Measurements from ENCODE around the gene VPS35L. TPM values are rescaled to one million over a fixed set of nuclear protein-coding genes. Genes with fewer than 3 reads are reported as not detected.

The VPS35L gene
- total and polyA plus RNA-seq, 2 of the 13 experiments (the other 11 are each of a cell fraction or from before 2014, with no cell fraction given), result 1.4 to 1.6 TPM

GRCh38 chr16:19613834-19614233, 58.3 kb downstream of the VPS35L start:
- Histone ChIP-seq H3K9me3 (ENCODE audit: low read length) (no peaks in the 10 kb centered on the region), H3K4me1 (ENCODE audit: insufficient read depth, low read length) (no peaks in the 10 kb centered on the region), H2AFZ (ENCODE audit: low read length) (no peak overlapping the region), H3K4me2 (ENCODE audit: low read depth, low read length) (no peak overlapping the region), H3K36me3 (replicated peaks in 1 of 2; ENCODE audit: control insufficient read depth in 1 of 2, insufficient read depth in 2 of 2, low read length in 2 of 2) (no peaks in the 10 kb centered on the region), H3K9ac (ENCODE audit: insufficient read depth, low read depth, low read length) (no peak overlapping the region), H3K27ac (ENCODE audit: extremely low read length, insufficient read depth, low read length) (no peak overlapping the region), H3K4me3 (replicated peaks in 1 of 3; ENCODE audit: insufficient read depth in 1 of 3, low read depth in 2 of 3, low read length in 3 of 3) (no peak overlapping the region), H3K27me3 (ENCODE audit: control insufficient read depth in 1 of 2, insufficient read depth in 2 of 2, low read length in 2 of 2) (no peaks in the 10 kb centered on the region), H3K79me2 (ENCODE audit: insufficient read depth, low read length) (no peaks in the 10 kb centered on the region), H4K20me1 (ENCODE audit: insufficient read depth, low read length) (no peaks in the 10 kb centered on the region)
- in situ Hi-C loops (cut with HindIII; ENCODE audit: extremely low pct_ligation_motif_present, low pct_unique_long_range_greater_than_20kb) (no loop called here), intact Hi-C loops (cut with micrococcal nuclease; ENCODE audit: unreplicated experiment) (no loop called here)
- CTCF ChIA-PET (ENCODE audit: low intra/inter-chr PET ratio, low total read pairs), result no interaction called here
- ATAC-seq (no peak), FAIRE-seq (no peak), DNase-seq (ENCODE audit: low spot score) (no peak)
- WGBS (ENCODE audit: low lambda C conversion rate), result 63% methylated on average over 5 of the region's 5 CpGs
- no TSS peak for BruUV-seq (replicated peaks)
- POLR2A ChIA-PET, result interaction anchor here (1.5 kb wide), 1 partner anchor 273 kb away, joined by 3 read pairs; no protein-coding TSS in a partner anchor
- TF ChIP-seq ZNF276 (CRISPR knock-in tag; IDR thresholded peaks at IDR 0.05; ENCODE audit: low read depth) (no peak), MYC (CRISPR knock-in tag; IDR thresholded peaks at IDR 0.05; ENCODE audit: borderline replicate concordance) (no peak), ASH2L (IDR thresholded peaks at IDR 0.05; ENCODE audit: insufficient read length, low read depth, low read length) (no peak), TERF1 (CRISPR knock-in tag; IDR thresholded peaks at IDR 0.05) (no peak), AHDC1 (CRISPR knock-in tag; IDR thresholded peaks at IDR 0.05; ENCODE audit: borderline replicate concordance) (no peak)

Data from HepG2 (cell line).